ENCODE data around the gene SLC44A1.

SLC44A1 gene

GRCh38 chr9:105244003-105244733 is at the start of gene SLC44A1:
Gene SLC44A1, plus strand, starts transcription at chr9:105244651. Its CDS starts 218 bp downstream, at chr9:105244869.
- DNase-seq (ENCODE audit: low spot score): peak; percentile 84
- TF ChIP-seq, protein P1, sequence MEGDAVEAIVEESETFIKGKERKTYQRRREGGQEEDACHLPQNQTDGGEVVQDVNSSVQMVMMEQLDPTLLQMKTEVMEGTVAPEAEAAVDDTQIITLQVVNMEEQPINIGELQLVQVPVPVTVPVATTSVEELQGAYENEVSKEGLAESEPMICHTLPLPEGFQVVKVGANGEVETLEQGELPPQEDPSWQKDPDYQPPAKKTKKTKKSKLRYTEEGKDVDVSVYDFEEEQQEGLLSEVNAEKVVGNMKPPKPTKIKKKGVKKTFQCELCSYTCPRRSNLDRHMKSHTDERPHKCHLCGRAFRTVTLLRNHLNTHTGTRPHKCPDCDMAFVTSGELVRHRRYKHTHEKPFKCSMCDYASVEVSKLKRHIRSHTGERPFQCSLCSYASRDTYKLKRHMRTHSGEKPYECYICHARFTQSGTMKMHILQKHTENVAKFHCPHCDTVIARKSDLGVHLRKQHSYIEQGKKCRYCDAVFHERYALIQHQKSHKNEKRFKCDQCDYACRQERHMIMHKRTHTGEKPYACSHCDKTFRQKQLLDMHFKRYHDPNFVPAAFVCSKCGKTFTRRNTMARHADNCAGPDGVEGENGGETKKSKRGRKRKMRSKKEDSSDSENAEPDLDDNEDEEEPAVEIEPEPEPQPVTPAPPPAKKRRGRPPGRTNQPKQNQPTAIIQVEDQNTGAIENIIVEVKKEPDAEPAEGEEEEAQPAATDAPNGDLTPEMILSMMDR (IDR thresholded peaks at IDR 0.05; ENCODE audit: borderline replicate concordance, control extremely low read depth, extremely low read depth, insufficient read depth, missing control alignments): no peak
- in situ Hi-C loops (cut with MboI; ENCODE audit: low sequenced_read_pairs, unreplicated experiment): no loop called here

- in situ Hi-C loops (cut with MboI; ENCODE audit: low sequenced_read_pairs, unreplicated experiment): no loop called here
Observed at GRCh38 chr9:105195259-105195658, 49.2 kb upstream of the SLC44A1 start.

GRCh38 chr9:105198023-105198422 is 46.4 kb upstream of the SLC44A1 start:
- TF ChIP-seq, protein P1 (IDR thresholded peaks at IDR 0.05; ENCODE audit: borderline replicate concordance, control extremely low read depth, extremely low read depth, insufficient read depth, missing control alignments): no peak
- in situ Hi-C loops (cut with MboI; ENCODE audit: low sequenced_read_pairs, unreplicated experiment): no loop called here
- DNase-seq (ENCODE audit: low spot score): no peak

More at GRCh38 chr9:105195259-105195658, 49.2 kb upstream of the SLC44A1 start:
- DNase-seq (ENCODE audit: low spot score): no peak
- TF ChIP-seq, protein P1 (IDR thresholded peaks at IDR 0.05; ENCODE audit: borderline replicate concordance, control extremely low read depth, extremely low read depth, insufficient read depth, missing control alignments): no peak

DNA sequence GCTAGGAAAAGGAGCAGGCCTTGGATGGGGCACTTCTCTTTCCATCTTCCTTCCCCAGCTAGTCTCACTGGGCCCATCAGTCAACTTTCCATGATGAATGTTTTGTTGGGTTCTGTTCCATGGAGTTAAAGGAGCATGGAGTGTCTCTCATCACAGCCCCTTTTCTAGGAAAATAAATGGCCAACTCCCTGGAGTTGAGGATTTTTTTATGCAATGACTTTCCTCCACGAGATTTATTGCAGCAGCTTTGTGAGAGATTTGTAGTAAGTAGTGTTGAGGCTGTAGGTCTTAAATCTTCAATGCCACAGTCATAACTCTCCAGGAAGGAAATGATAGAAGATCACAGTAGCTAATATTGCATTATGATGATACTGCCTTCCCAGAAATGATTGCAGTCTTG is 45.6 kb upstream of the SLC44A1 start:
- no peak for DNase-seq (ENCODE audit: low spot score)
- in situ Hi-C loops (cut with MboI; ENCODE audit: low sequenced_read_pairs, unreplicated experiment): no loop called here
- TF ChIP-seq, protein P1 (IDR thresholded peaks at IDR 0.05; ENCODE audit: borderline replicate concordance, control extremely low read depth, extremely low read depth, insufficient read depth, missing control alignments): no peak

DNA sequence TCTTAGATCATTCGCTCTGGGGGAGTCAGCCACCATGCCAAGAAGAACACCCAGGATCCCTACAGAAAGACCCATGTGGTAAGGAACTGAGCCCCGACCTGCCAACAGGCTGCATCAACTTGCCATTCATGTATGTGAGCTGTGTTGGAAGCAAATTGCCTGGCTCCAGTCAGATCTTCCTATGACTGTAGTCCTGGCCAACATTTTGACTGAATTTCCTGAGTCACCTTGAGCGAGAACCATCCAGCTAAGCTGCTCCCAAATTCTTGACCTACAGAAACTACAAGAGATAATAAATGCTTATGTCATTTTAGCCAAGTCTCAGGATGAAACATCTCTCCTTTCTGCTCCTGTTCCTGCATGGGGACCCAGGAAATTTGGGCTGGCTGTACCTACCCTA is 40.0 kb upstream of the SLC44A1 start:
- DNase-seq (ENCODE audit: low spot score): no peak
- in situ Hi-C loops (cut with MboI; ENCODE audit: low sequenced_read_pairs, unreplicated experiment): no loop called here
- TF ChIP-seq, protein P1 (IDR thresholded peaks at IDR 0.05; ENCODE audit: borderline replicate concordance, control extremely low read depth, extremely low read depth, insufficient read depth, missing control alignments): no peak

DNA sequence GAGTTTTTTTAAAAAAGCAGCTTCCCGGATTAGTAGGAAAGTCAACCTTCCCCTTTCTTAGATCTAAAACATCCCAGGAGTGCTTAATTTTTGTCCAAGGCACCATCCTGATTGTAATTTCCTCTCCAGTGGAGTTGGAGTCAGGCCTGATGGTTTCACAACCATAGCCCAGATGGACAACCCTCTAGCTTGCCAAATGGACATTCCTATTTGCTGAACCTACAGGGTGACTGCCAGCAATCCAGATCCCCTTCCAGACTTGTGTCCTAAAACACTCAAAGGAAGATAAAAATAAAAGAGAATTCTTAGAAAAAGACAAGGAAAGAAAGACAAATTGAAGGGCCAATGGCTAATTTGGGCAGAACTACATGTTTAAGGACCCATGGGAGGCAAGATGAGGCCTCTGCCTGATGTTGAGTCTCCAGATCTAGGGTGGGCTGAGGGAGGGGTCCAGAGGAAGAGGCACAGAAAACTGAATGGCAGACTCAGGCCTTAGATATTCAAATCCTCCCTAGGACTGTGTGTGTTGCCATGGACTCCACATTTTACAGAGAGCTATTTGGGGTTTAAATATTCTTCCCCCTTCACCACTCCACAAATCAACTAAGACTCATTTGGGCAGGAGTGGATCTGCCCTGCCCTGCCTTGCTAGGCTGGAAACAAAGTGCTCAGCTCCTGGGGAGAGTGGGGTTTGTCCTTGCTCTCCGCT is 38.5 kb upstream of the SLC44A1 start:
- in situ Hi-C loops (cut with MboI; ENCODE audit: low sequenced_read_pairs, unreplicated experiment): no loop called here
- TF ChIP-seq, protein P1 (IDR thresholded peaks at IDR 0.05; ENCODE audit: borderline replicate concordance, control extremely low read depth, extremely low read depth, insufficient read depth, missing control alignments): no peak
- DNase-seq (ENCODE audit: low spot score): no peak

All from GM13976 (cell line).